Measurements from ENCODE around the gene C1orf146. TPM values are rescaled to one million over a fixed set of nuclear protein-coding genes. Genes with fewer than 3 reads are reported as not detected.

Gene C1orf146
- not detected in 2 replicates for total RNA-seq

GRCh38 chr1:92217721-92218120 is at the start of gene C1orf146:
Gene C1orf146 (plus strand): TSS chr1:92217915. CDS start chr1:92231421, 13,506 bp downstream.
- no peaks in the 10 kb centered on the region for H3K36me3 ChIP-seq (ENCODE audit: insufficient read depth, low read length)
- H3K79me2 ChIP-seq (ENCODE audit: insufficient read depth, low read length) = no peaks in the 10 kb centered on the region
- TF ChIP-seq CTCF (IDR thresholded peaks at IDR 0.05; ENCODE audit: extremely low read depth, low read depth, low read length) = no peak
- no peaks in the 10 kb centered on the region for H3K4me1 ChIP-seq (ENCODE audit: insufficient read depth, low read length)
- DNase-seq (ENCODE audit: insufficient read length, low spot score, missing footprints) = no peak
- no peak within 1 kb of the TSS for H3K4me3 ChIP-seq (ENCODE audit: insufficient read depth, low read length)
- no peaks in the 10 kb centered on the region for H3K9me3 ChIP-seq (ENCODE audit: low read depth, low read length)
- no peak within 1 kb of the TSS for H3K27ac ChIP-seq (ENCODE audit: low read depth, low read length)
- H3K4me2 ChIP-seq (ENCODE audit: insufficient read depth, low read length) = no peak within 1 kb of the TSS
- peak within 1 kb of the TSS; percentile 35 for H2AFZ ChIP-seq (ENCODE audit: low read length)
- H3K27me3 ChIP-seq (ENCODE audit: insufficient read depth, low read length) = no peaks in the 10 kb centered on the region
- no peaks in the 10 kb centered on the region for H4K20me1 ChIP-seq (ENCODE audit: insufficient read depth, low read length)

- no peaks in the 10 kb centered on the region for H3K36me3 ChIP-seq (ENCODE audit: insufficient read depth, low read length)
- no peak for TF ChIP-seq CTCF (IDR thresholded peaks at IDR 0.05; ENCODE audit: extremely low read depth, low read depth, low read length)
- no peak overlapping the region for H2AFZ ChIP-seq (ENCODE audit: low read length)
- no peak overlapping the region for H3K4me2 ChIP-seq (ENCODE audit: insufficient read depth, low read length)
- H3K4me3 ChIP-seq (ENCODE audit: insufficient read depth, low read length) = no peak overlapping the region
- no peaks in the 10 kb centered on the region for H4K20me1 ChIP-seq (ENCODE audit: insufficient read depth, low read length)
- no peak overlapping the region for H3K27ac ChIP-seq (ENCODE audit: low read depth, low read length)
- no peaks in the 10 kb centered on the region for H3K9me3 ChIP-seq (ENCODE audit: low read depth, low read length)
- no peak for DNase-seq (ENCODE audit: insufficient read length, low spot score, missing footprints)
- H3K79me2 ChIP-seq (ENCODE audit: insufficient read depth, low read length) = no peaks in the 10 kb centered on the region
- no peaks in the 10 kb centered on the region for H3K4me1 ChIP-seq (ENCODE audit: insufficient read depth, low read length)
- H3K27me3 ChIP-seq (ENCODE audit: insufficient read depth, low read length) = no peaks in the 10 kb centered on the region
These were observed 49.1 kb upstream of the C1orf146 start for GRCh38 chr1:92168657-92169056.

GRCh38 chr1:92169214-92170005 is 48.3 kb upstream of the C1orf146 start:
- Histone ChIP-seq H3K4me3 (ENCODE audit: insufficient read depth, low read length) (no peak overlapping the region), H3K27ac (ENCODE audit: low read depth, low read length) (no peak overlapping the region)
- TF ChIP-seq CTCF (IDR thresholded peaks at IDR 0.05; ENCODE audit: extremely low read depth, low read depth, low read length) = no peak

GRCh38 chr1:92184632-92185031 is 33.1 kb upstream of the C1orf146 start:
- H3K4me3 ChIP-seq (ENCODE audit: insufficient read depth, low read length) = no peak overlapping the region
- no peaks in the 10 kb centered on the region for H4K20me1 ChIP-seq (ENCODE audit: insufficient read depth, low read length)
- no peaks in the 10 kb centered on the region for H3K36me3 ChIP-seq (ENCODE audit: insufficient read depth, low read length)
- H3K79me2 ChIP-seq (ENCODE audit: insufficient read depth, low read length) = no peaks in the 10 kb centered on the region
- no peak for TF ChIP-seq CTCF (IDR thresholded peaks at IDR 0.05; ENCODE audit: extremely low read depth, low read depth, low read length)
- no peak overlapping the region for H3K27ac ChIP-seq (ENCODE audit: low read depth, low read length)
- H3K9me3 ChIP-seq (ENCODE audit: low read depth, low read length) = no peaks in the 10 kb centered on the region
- H3K4me2 ChIP-seq (ENCODE audit: insufficient read depth, low read length) = peak overlapping the region; percentile 42
- H2AFZ ChIP-seq (ENCODE audit: low read length) = no peak overlapping the region
- no peaks in the 10 kb centered on the region for H3K27me3 ChIP-seq (ENCODE audit: insufficient read depth, low read length)
- no peak for DNase-seq (ENCODE audit: insufficient read length, low spot score, missing footprints)
- H3K4me1 ChIP-seq (ENCODE audit: insufficient read depth, low read length) = peaks cover 26% of the 10 kb centered on the region

More at GRCh38 chr1:92169214-92170005, 48.3 kb upstream of the C1orf146 start:
- no peaks in the 10 kb centered on the region for H4K20me1 ChIP-seq (ENCODE audit: insufficient read depth, low read length)
- H2AFZ ChIP-seq (ENCODE audit: low read length) = no peak overlapping the region
- no peaks in the 10 kb centered on the region for H3K36me3 ChIP-seq (ENCODE audit: insufficient read depth, low read length)
- H3K79me2 ChIP-seq (ENCODE audit: insufficient read depth, low read length) = no peaks in the 10 kb centered on the region
- no peaks in the 10 kb centered on the region for H3K4me1 ChIP-seq (ENCODE audit: insufficient read depth, low read length)
- DNase-seq (ENCODE audit: insufficient read length, low spot score, missing footprints) = no peak
- H3K4me2 ChIP-seq (ENCODE audit: insufficient read depth, low read length) = no peak overlapping the region
- H3K27me3 ChIP-seq (ENCODE audit: insufficient read depth, low read length) = no peaks in the 10 kb centered on the region
- no peaks in the 10 kb centered on the region for H3K9me3 ChIP-seq (ENCODE audit: low read depth, low read length)

All from osteoblast (primary cell).